ENCODE data around the gene CSF1R.
A peak's percentile ranks its signal among the peaks of the same experiment; 100 is the strongest.

CSF1R gene

GRCh38 chr5:150120617-150121447 lies 34.5 kb upstream of the CSF1R start:
- DNase-seq (ENCODE audit: low read depth, low spot score), result peak; percentile 13

- DNase-seq (ENCODE audit: low read depth, low spot score), result no peak
Observed at GRCh38 chr5:150120062-150120441, 33.7 kb upstream of the CSF1R start.

- no peak for DNase-seq (ENCODE audit: low read depth, low spot score)
Observed at GRCh38 chr5:150119421-150120061, 33.2 kb upstream of the CSF1R start.

- DNase-seq (ENCODE audit: low read depth, low spot score), result no peak
Observed at GRCh38 chr5:150118561-150119229, 32.3 kb upstream of the CSF1R start.

- no peak for DNase-seq (ENCODE audit: low read depth, low spot score)
Observed at GRCh38 chr5:150117945-150118560, 31.7 kb upstream of the CSF1R start.

GRCh38 chr5:150116667-150117400 lies 30.5 kb upstream of the CSF1R start:
- DNase-seq (ENCODE audit: low read depth, low spot score), result peak; percentile 72

GRCh38 chr5:150114773-150115408 lies 28.5 kb upstream of the CSF1R start:
- DNase-seq (ENCODE audit: low read depth, low spot score), result peak; percentile 6

- peak; percentile 22 for DNase-seq (ENCODE audit: low read depth, low spot score)
Observed at GRCh38 chr5:150114102-150114641, 27.8 kb upstream of the CSF1R start.

- peak; percentile 82 for DNase-seq (ENCODE audit: low read depth, low spot score)
Observed at GRCh38 chr5:150113047-150113744, 26.8 kb upstream of the CSF1R start.

- DNase-seq (ENCODE audit: low read depth, low spot score), result peak; percentile 83
Observed at GRCh38 chr5:150112201-150113046, 26.1 kb upstream of the CSF1R start.

GRCh38 chr5:150111122-150111521 lies 24.8 kb upstream of the CSF1R start:
- DNase-seq (ENCODE audit: low read depth, low spot score), result no peak

GRCh38 chr5:150109921-150110320 lies 23.6 kb upstream of the CSF1R start:
- DNase-seq (ENCODE audit: low read depth, low spot score), result no peak

GRCh38 chr5:150108711-150109514 lies 22.6 kb upstream of the CSF1R start:
- no peak for DNase-seq (ENCODE audit: low read depth, low spot score)

GRCh38 chr5:150107909-150108447 lies 21.6 kb upstream of the CSF1R start:
- DNase-seq (ENCODE audit: low read depth, low spot score), result peak; percentile 54

GRCh38 chr5:150106674-150107426 lies 20.5 kb upstream of the CSF1R start:
- DNase-seq (ENCODE audit: low read depth, low spot score), result no peak

GRCh38 chr5:150105928-150106615 lies 19.7 kb upstream of the CSF1R start:
- DNase-seq (ENCODE audit: low read depth, low spot score), result no peak

GRCh38 chr5:150104550-150104870 lies 18.2 kb upstream of the CSF1R start:
- DNase-seq (ENCODE audit: low read depth, low spot score), result no peak
